ENCODE measurements around the gene TBL1X.

The TBL1X gene

GRCh38 chrX:9676738-9677097 is 211.9 kb downstream of the TBL1X start:
- no peak for DNase-seq

GRCh38 chrX:9677098-9677739 is 212.4 kb downstream of the TBL1X start:
- DNase-seq = peak; percentile 33

GRCh38 chrX:9678215-9678965 is 213.5 kb downstream of the TBL1X start:
- no peak for DNase-seq

- DNase-seq = no peak
Observed at GRCh38 chrX:9681011-9681410, 216.2 kb downstream of the TBL1X start.

- no peak for DNase-seq
Observed at GRCh38 chrX:9681422-9681821, 216.6 kb downstream of the TBL1X start.

GRCh38 chrX:9682456-9682855 is 217.6 kb downstream of the TBL1X start:
- DNase-seq = no peak

GRCh38 chrX:9682861-9683260 is 218.0 kb downstream of the TBL1X start:
- no peak for DNase-seq

- no peak for DNase-seq
Observed at GRCh38 chrX:9683350-9683749, 218.5 kb downstream of the TBL1X start.

- no peak for DNase-seq
Observed at GRCh38 chrX:9687899-9688298, 223.0 kb downstream of the TBL1X start.

GRCh38 chrX:9688833-9689232 is 224.0 kb downstream of the TBL1X start:
- DNase-seq = no peak

GRCh38 chrX:9690046-9690445 is 225.2 kb downstream of the TBL1X start:
- DNase-seq = no peak

GRCh38 chrX:9693307-9694001 is 228.6 kb downstream of the TBL1X start:
- no peak for DNase-seq

GRCh38 chrX:9698576-9698975 is 233.7 kb downstream of the TBL1X start:
- DNase-seq = no peak

GRCh38 chrX:9700555-9700954 is 235.7 kb downstream of the TBL1X start:
- no peak for DNase-seq

- DNase-seq = no peak
Observed at GRCh38 chrX:9701790-9702189, 236.9 kb downstream of the TBL1X start.

- no peak for DNase-seq
Observed at GRCh38 chrX:9703406-9703805, 238.5 kb downstream of the TBL1X start.

- no peak for DNase-seq
Observed at GRCh38 chrX:9704876-9705465, 240.1 kb downstream of the TBL1X start.

GRCh38 chrX:9706421-9706820 is 241.6 kb downstream of the TBL1X start:
- no peak for DNase-seq

GRCh38 chrX:9707306-9708033 is 242.6 kb downstream of the TBL1X start:
- no peak for DNase-seq

GRCh38 chrX:9708086-9708485 is 243.2 kb downstream of the TBL1X start:
- no peak for DNase-seq

- DNase-seq = peak; percentile 38
Observed at GRCh38 chrX:9708923-9709553, 244.2 kb downstream of the TBL1X start.

- DNase-seq = no peak
Observed at GRCh38 chrX:9710332-9710731, 245.5 kb downstream of the TBL1X start.

- no peak for DNase-seq
Observed at GRCh38 chrX:9717376-9717775, 252.5 kb downstream of the TBL1X start.

Measured in NCI-H1105 (cell line).